GM18498 (cell line): Measurements from ENCODE around the gene HTR1D.

Source experiments
- ATAC-seq: cut with Tn5 transposase; IDR thresholded peaks from one replicate; pipeline ENCODE4 v1.9.1; 2021; ENCODE audit warnings: mild to moderate bottlenecking, moderate library complexity; ENCODE audit not compliant: unreplicated experiment

Gene HTR1D

GRCh38 chr1:23156940-23157339, 60.4 kb downstream of the HTR1D start:
- no peak for ATAC-seq

- ATAC-seq = no peak
These were observed 64.2 kb downstream of the HTR1D start for GRCh38 chr1:23152966-23153684.

- ATAC-seq = no peak
These were observed 66.6 kb downstream of the HTR1D start for GRCh38 chr1:23150742-23151141.

- no peak for ATAC-seq
These were observed 67.2 kb downstream of the HTR1D start for GRCh38 chr1:23150125-23150524.

GRCh38 chr1:23149114-23149513, 68.2 kb downstream of the HTR1D start:
- ATAC-seq = no peak

- no peak for ATAC-seq
These were observed 69.2 kb downstream of the HTR1D start for GRCh38 chr1:23148084-23148483.
